ENCODE data around the gene RARB. TPM values are rescaled to one million over a fixed set of nuclear protein-coding genes. Genes with fewer than 3 reads are reported as not detected.

RARB gene
- total and polyA plus RNA-seq, 7 experiments from 2014 or later, result 0.07 to 0.13 TPM; not detected in 5

- Mint-ChIP-seq H3K27ac (no peak overlapping the region), H3K9me3 (peaks cover 4 to 60% (median 31%) of the 10 kb centered on the region in 11 donors), H3K27me3 (peaks cover 0 to 4% (median 0%) of the 10 kb centered on the region in 5 donors), H3K4me3 (no peak overlapping the region), H3K36me3 (peaks cover 0 to 12% (median 0%) of the 10 kb centered on the region in 5 donors), H3K4me1 (no peaks in the 10 kb centered on the region)
- POLR2A ChIA-PET, result no interaction called here
- H3K27ac ChIP-seq (ENCODE audit: low read depth, low read length), result no peak overlapping the region
- no peaks in the 10 kb centered on the region for H3K4me1 ChIP-seq (ENCODE audit: control insufficient read depth in 2 of 2, insufficient read depth in 2 of 2, low read length in 2 of 2)
- CTCF ChIA-PET, result no interaction called here
- ATAC-seq (no peak), DNase-seq (no peak)
- H3K9me3 ChIP-seq (ENCODE audit: control insufficient read depth in 2 of 3, low read length in 3 of 3), result peaks cover 0 to 17% (median 3%) of the 10 kb centered on the region in 3 experiments
- no peak overlapping the region for H3K4me3 ChIP-seq (ENCODE audit: low read length)
- H3K36me3 ChIP-seq (ENCODE audit: control insufficient read depth in 2 of 3, insufficient read depth in 3 of 3, low read length in 3 of 3), result no peaks in the 10 kb centered on the region
- H3K27me3 ChIP-seq (ENCODE audit: control insufficient read depth in 2 of 2, insufficient read depth in 2 of 2, low read length in 2 of 2), result no peaks in the 10 kb centered on the region
- intact Hi-C loops (cut with micrococcal nuclease), result no loop called here
These were observed 67.7 kb downstream of the RARB start for GRCh38 chr3:25495726-25496253.

- CTCF ChIA-PET, result no interaction called here
These were observed 69.0 kb downstream of the RARB start for GRCh38 chr3:25497096-25497495.

GRCh38 chr3:25500706-25501210 lies 72.7 kb downstream of the RARB start:
- Mint-ChIP-seq H3K4me1 (no peaks in the 10 kb centered on the region), H3K9me3 (peaks cover 2 to 14% (median 9%) of the 10 kb centered on the region in 11 donors), H3K36me3 (no peaks in the 10 kb centered on the region), H3K27ac (no peak overlapping the region), H3K4me3 (no peak overlapping the region), H3K27me3 (peaks cover 0 to 30% (median 13%) of the 10 kb centered on the region in 5 donors)
- ChIA-PET POLR2A (no interaction called here), CTCF (no interaction called here)
- intact Hi-C loops (cut with micrococcal nuclease), result no loop called here
- Histone ChIP-seq H3K4me3 (ENCODE audit: low read length) (no peak overlapping the region), H3K27me3 (ENCODE audit: control insufficient read depth in 2 of 2, insufficient read depth in 2 of 2, low read length in 2 of 2) (no peaks in the 10 kb centered on the region), H3K27ac (ENCODE audit: low read depth, low read length) (no peak overlapping the region), H3K4me1 (ENCODE audit: control insufficient read depth in 2 of 2, insufficient read depth in 2 of 2, low read length in 2 of 2) (no peaks in the 10 kb centered on the region), H3K9me3 (ENCODE audit: control insufficient read depth in 2 of 3, low read length in 3 of 3) (no peaks in the 10 kb centered on the region), H3K36me3 (ENCODE audit: control insufficient read depth in 2 of 3, insufficient read depth in 3 of 3, low read length in 3 of 3) (no peaks in the 10 kb centered on the region)
- DNase-seq (no peak), ATAC-seq (no peak)

More at GRCh38 chr3:25497096-25497495, 69.0 kb downstream of the RARB start:
- Mint-ChIP-seq H3K27me3 (peaks cover 0 to 11% (median 4%) of the 10 kb centered on the region in 5 donors), H3K36me3 (peaks cover 0 to 11% (median 0%) of the 10 kb centered on the region in 5 donors), H3K27ac (no peak overlapping the region), H3K4me3 (no peak overlapping the region), H3K9me3 (peaks cover 4 to 51% (median 28%) of the 10 kb centered on the region in 11 donors), H3K4me1 (no peaks in the 10 kb centered on the region)
- ATAC-seq (no peak), DNase-seq (no peak)
- Histone ChIP-seq H3K4me3 (ENCODE audit: low read length) (no peak overlapping the region), H3K27me3 (ENCODE audit: control insufficient read depth in 2 of 2, insufficient read depth in 2 of 2, low read length in 2 of 2) (no peaks in the 10 kb centered on the region), H3K4me1 (ENCODE audit: control insufficient read depth in 2 of 2, insufficient read depth in 2 of 2, low read length in 2 of 2) (no peaks in the 10 kb centered on the region), H3K27ac (ENCODE audit: low read depth, low read length) (no peak overlapping the region), H3K36me3 (ENCODE audit: control insufficient read depth in 2 of 3, insufficient read depth in 3 of 3, low read length in 3 of 3) (no peaks in the 10 kb centered on the region), H3K9me3 (ENCODE audit: control insufficient read depth in 2 of 3, low read length in 3 of 3) (peaks cover 0 to 17% (median 3%) of the 10 kb centered on the region in 3 experiments)
- intact Hi-C loops (cut with micrococcal nuclease), result no loop called here
- POLR2A ChIA-PET, result no interaction called here

- Mint-ChIP-seq H3K9me3 (peaks cover 2 to 10% (median 6%) of the 10 kb centered on the region in 11 donors), H3K27ac (no peak overlapping the region), H3K4me3 (no peak overlapping the region), H3K4me1 (no peaks in the 10 kb centered on the region), H3K36me3 (no peaks in the 10 kb centered on the region), H3K27me3 (peaks cover 0 to 30% (median 13%) of the 10 kb centered on the region in 5 donors)
- no peak overlapping the region for H3K4me3 ChIP-seq (ENCODE audit: low read length)
- no peaks in the 10 kb centered on the region for H3K27me3 ChIP-seq (ENCODE audit: control insufficient read depth in 2 of 2, insufficient read depth in 2 of 2, low read length in 2 of 2)
- no peaks in the 10 kb centered on the region for H3K36me3 ChIP-seq (ENCODE audit: control insufficient read depth in 2 of 3, insufficient read depth in 3 of 3, low read length in 3 of 3)
- H3K4me1 ChIP-seq (ENCODE audit: control insufficient read depth in 2 of 2, insufficient read depth in 2 of 2, low read length in 2 of 2), result no peaks in the 10 kb centered on the region
- POLR2A ChIA-PET, result no interaction called here
- H3K9me3 ChIP-seq (ENCODE audit: control insufficient read depth in 2 of 3, low read length in 3 of 3), result no peaks in the 10 kb centered on the region
- CTCF ChIA-PET, result no interaction called here
- no peak for DNase-seq
- intact Hi-C loops (cut with micrococcal nuclease), result no loop called here
- H3K27ac ChIP-seq (ENCODE audit: low read depth, low read length), result no peak overlapping the region
- ATAC-seq, result no peak
These were observed 74.2 kb downstream of the RARB start for GRCh38 chr3:25502233-25502632.

DNA sequence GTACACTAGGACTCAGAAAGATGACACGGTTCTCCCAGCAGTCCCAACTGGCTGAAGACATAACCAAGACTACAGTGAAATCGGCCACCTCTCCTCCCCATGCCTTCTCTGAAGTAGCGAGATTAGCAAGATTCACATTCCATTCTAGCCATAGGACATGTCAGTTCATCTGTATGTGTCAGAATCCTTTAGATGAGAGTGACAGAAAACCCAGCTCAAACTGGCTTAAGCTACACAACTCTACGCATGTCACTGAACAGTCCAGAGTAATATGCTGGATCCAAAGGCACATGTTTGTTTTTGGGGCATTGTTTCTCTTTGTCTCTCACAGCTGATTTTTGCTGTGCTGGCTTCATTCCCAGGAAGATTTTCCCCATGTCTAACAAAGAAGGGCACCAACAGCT lies 75.8 kb downstream of the RARB start:
- H3K27me3 ChIP-seq (ENCODE audit: control insufficient read depth in 2 of 2, insufficient read depth in 2 of 2, low read length in 2 of 2), result no peaks in the 10 kb centered on the region
- no peaks in the 10 kb centered on the region for H3K9me3 ChIP-seq (ENCODE audit: control insufficient read depth in 2 of 3, low read length in 3 of 3)
- H3K27ac ChIP-seq (ENCODE audit: low read depth, low read length), result no peak overlapping the region
- no peak overlapping the region for H3K4me3 ChIP-seq (ENCODE audit: low read length)
- Mint-ChIP-seq H3K4me1 (no peaks in the 10 kb centered on the region), H3K27ac (no peak overlapping the region), H3K9me3 (peaks cover 0 to 5% (median 2%) of the 10 kb centered on the region in 11 donors), H3K4me3 (no peak overlapping the region), H3K27me3 (peaks cover 0 to 30% (median 13%) of the 10 kb centered on the region in 5 donors), H3K36me3 (no peaks in the 10 kb centered on the region)
- ATAC-seq (no peak), DNase-seq (no peak)
- POLR2A ChIA-PET, result no interaction called here
- no peaks in the 10 kb centered on the region for H3K4me1 ChIP-seq (ENCODE audit: control insufficient read depth in 2 of 2, insufficient read depth in 2 of 2, low read length in 2 of 2)
- CTCF ChIA-PET, result interaction anchor here (0.9 kb wide), 1 partner anchor 10 kb away, joined by 3 read pairs; no protein-coding TSS in a partner anchor
- no peaks in the 10 kb centered on the region for H3K36me3 ChIP-seq (ENCODE audit: control insufficient read depth in 2 of 3, insufficient read depth in 3 of 3, low read length in 3 of 3)
- intact Hi-C loops (cut with micrococcal nuclease), result no loop called here

GRCh38 chr3:25505581-25505980 lies 77.5 kb downstream of the RARB start:
- no peaks in the 10 kb centered on the region for H3K27me3 ChIP-seq (ENCODE audit: control insufficient read depth in 2 of 2, insufficient read depth in 2 of 2, low read length in 2 of 2)
- POLR2A ChIA-PET, result interaction anchor here (0.6 kb wide), 1 partner anchor 55 kb away, joined by 3 read pairs; no protein-coding TSS in a partner anchor
- CTCF ChIA-PET, result no interaction called here

DNA sequence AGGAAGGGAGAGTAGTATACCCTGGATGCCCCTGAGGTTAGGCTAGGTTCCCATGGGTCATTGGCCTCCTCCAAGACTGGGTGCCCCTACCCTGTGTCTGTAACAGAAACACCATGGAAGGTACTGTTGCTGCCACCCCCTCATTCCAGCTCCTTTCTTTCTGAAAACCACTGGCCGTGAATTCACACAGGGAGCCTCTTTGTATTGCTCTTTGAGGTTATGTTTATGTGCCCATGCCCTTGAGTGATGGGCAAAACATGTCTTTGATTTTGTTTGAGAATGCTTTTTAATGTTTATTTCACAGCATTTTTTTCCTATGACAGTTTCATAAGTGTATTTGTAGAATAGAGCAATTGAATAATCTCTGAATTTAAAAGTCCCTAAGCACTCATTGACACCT lies 79.7 kb downstream of the RARB start:
- DNase-seq, result no peak
- Histone ChIP-seq H3K36me3 (ENCODE audit: control insufficient read depth in 2 of 3, insufficient read depth in 3 of 3, low read length in 3 of 3) (no peaks in the 10 kb centered on the region), H3K4me3 (ENCODE audit: low read length) (no peak overlapping the region), H3K27me3 (ENCODE audit: control insufficient read depth in 2 of 2, insufficient read depth in 2 of 2, low read length in 2 of 2) (no peaks in the 10 kb centered on the region), H3K27ac (ENCODE audit: low read depth, low read length) (no peak overlapping the region), H3K9me3 (ENCODE audit: control insufficient read depth in 2 of 3, low read length in 3 of 3) (no peaks in the 10 kb centered on the region), H3K4me1 (ENCODE audit: control insufficient read depth in 2 of 2, insufficient read depth in 2 of 2, low read length in 2 of 2) (no peaks in the 10 kb centered on the region)
- Mint-ChIP-seq H3K4me1 (no peaks in the 10 kb centered on the region), H3K4me3 (no peak overlapping the region), H3K27me3 (peaks cover 0 to 27% (median 13%) of the 10 kb centered on the region in 5 donors), H3K9me3 (peaks cover 0 to 5% (median 0%) of the 10 kb centered on the region in 11 donors), H3K27ac (no peak overlapping the region), H3K36me3 (no peaks in the 10 kb centered on the region)
- POLR2A ChIA-PET, result no interaction called here
- CTCF ChIA-PET, result no interaction called here
- ATAC-seq, result no peak
- intact Hi-C loops (cut with micrococcal nuclease), result no loop called here

More at GRCh38 chr3:25505581-25505980, 77.5 kb downstream of the RARB start:
- ATAC-seq (no peak), DNase-seq (no peak)
- peaks cover 0 to 30% (median 13%) of the 10 kb centered on the region in 5 donors for H3K27me3 Mint-ChIP-seq
- Histone ChIP-seq H3K4me3 (ENCODE audit: low read length) (no peak overlapping the region), H3K9me3 (ENCODE audit: control insufficient read depth in 2 of 3, low read length in 3 of 3) (no peaks in the 10 kb centered on the region), H3K36me3 (ENCODE audit: control insufficient read depth in 2 of 3, insufficient read depth in 3 of 3, low read length in 3 of 3) (no peaks in the 10 kb centered on the region), H3K4me1 (ENCODE audit: control insufficient read depth in 2 of 2, insufficient read depth in 2 of 2, low read length in 2 of 2) (no peaks in the 10 kb centered on the region), H3K27ac (ENCODE audit: low read depth, low read length) (no peak overlapping the region)
- no peak overlapping the region for H3K27ac Mint-ChIP-seq
- intact Hi-C loops (cut with micrococcal nuclease), result no loop called here
- H3K9me3 Mint-ChIP-seq, result peaks cover 0 to 5% (median 2%) of the 10 kb centered on the region in 11 donors
- no peak overlapping the region for H3K4me3 Mint-ChIP-seq
- no peaks in the 10 kb centered on the region for H3K36me3 Mint-ChIP-seq
- H3K4me1 Mint-ChIP-seq, result no peaks in the 10 kb centered on the region
